Measurements from ENCODE around the gene MRTFA.

DNA sequence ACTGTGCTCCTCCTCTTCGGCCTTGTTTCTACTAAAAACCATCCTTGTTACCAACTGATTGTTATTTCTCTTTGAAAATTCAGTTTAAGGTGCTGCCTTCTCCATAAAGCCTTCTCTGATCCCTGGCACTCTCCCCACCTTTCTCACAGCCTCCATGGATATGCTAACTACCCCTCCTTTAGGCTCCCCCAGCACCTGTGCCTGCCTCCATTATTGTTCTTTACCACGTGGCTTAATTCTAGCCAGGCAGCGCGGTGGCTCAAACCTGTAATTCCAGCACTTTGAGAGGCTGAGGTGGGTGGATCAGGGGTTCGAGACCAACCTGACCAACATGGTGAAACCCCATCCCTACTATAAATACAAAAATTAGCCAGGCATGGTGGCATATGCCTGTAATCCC is 96.3 kb downstream of the MRTFA start:
- TF ChIP-seq, protein P1, sequence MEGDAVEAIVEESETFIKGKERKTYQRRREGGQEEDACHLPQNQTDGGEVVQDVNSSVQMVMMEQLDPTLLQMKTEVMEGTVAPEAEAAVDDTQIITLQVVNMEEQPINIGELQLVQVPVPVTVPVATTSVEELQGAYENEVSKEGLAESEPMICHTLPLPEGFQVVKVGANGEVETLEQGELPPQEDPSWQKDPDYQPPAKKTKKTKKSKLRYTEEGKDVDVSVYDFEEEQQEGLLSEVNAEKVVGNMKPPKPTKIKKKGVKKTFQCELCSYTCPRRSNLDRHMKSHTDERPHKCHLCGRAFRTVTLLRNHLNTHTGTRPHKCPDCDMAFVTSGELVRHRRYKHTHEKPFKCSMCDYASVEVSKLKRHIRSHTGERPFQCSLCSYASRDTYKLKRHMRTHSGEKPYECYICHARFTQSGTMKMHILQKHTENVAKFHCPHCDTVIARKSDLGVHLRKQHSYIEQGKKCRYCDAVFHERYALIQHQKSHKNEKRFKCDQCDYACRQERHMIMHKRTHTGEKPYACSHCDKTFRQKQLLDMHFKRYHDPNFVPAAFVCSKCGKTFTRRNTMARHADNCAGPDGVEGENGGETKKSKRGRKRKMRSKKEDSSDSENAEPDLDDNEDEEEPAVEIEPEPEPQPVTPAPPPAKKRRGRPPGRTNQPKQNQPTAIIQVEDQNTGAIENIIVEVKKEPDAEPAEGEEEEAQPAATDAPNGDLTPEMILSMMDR (CRISPR knock-in tag; IDR thresholded peaks at IDR 0.05): no peak
- TF ChIP-seq EP300 (IDR thresholded peaks at IDR 0.05; ENCODE audit: low read depth in 2 of 2, low read length in 2 of 2) (no peak), EP300 (CRISPR knock-in tag; IDR thresholded peaks at IDR 0.05; ENCODE audit: borderline replicate concordance) (no peak), ZNF552 (CRISPR knock-in tag; IDR thresholded peaks at IDR 0.05; ENCODE audit: borderline replicate concordance) (no peak), EZH2 (conservative IDR thresholded peaks at IDR 0.05; ENCODE audit: low read depth, low read length) (no peak), RAD21 (CRISPR knock-in tag; IDR thresholded peaks at IDR 0.05) (no peak), GABPA (IDR thresholded peaks at IDR 0.05; ENCODE audit: low read depth, low read length) (no peak), GABPA (CRISPR knock-in tag; IDR thresholded peaks at IDR 0.05; ENCODE audit: low read depth) (no peak), REPIN1 (CRISPR knock-in tag; IDR thresholded peaks at IDR 0.05; ENCODE audit: borderline replicate concordance, low read depth) (no peak), POLR2A (IDR thresholded peaks at IDR 0.05; ENCODE audit: insufficient read depth in 1 of 2, low read depth in 2 of 2, low read length in 2 of 2) (no peak), HDAC2 (CRISPR knock-in tag; IDR thresholded peaks at IDR 0.05) (no peak), NCOA2 (CRISPR knock-in tag; IDR thresholded peaks at IDR 0.05) (no peak)
- TF ChIP-seq, protein P2, sequence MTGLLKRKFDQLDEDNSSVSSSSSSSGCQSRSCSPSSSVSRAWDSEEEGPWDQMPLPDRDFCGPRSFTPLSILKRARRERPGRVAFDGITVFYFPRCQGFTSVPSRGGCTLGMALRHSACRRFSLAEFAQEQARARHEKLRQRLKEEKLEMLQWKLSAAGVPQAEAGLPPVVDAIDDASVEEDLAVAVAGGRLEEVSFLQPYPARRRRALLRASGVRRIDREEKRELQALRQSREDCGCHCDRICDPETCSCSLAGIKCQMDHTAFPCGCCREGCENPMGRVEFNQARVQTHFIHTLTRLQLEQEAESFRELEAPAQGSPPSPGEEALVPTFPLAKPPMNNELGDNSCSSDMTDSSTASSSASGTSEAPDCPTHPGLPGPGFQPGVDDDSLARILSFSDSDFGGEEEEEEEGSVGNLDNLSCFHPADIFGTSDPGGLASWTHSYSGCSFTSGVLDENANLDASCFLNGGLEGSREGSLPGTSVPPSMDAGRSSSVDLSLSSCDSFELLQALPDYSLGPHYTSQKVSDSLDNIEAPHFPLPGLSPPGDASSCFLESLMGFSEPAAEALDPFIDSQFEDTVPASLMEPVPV (CRISPR knock-in tag; IDR thresholded peaks at IDR 0.05): no peak
- TF ChIP-seq, protein P3, sequence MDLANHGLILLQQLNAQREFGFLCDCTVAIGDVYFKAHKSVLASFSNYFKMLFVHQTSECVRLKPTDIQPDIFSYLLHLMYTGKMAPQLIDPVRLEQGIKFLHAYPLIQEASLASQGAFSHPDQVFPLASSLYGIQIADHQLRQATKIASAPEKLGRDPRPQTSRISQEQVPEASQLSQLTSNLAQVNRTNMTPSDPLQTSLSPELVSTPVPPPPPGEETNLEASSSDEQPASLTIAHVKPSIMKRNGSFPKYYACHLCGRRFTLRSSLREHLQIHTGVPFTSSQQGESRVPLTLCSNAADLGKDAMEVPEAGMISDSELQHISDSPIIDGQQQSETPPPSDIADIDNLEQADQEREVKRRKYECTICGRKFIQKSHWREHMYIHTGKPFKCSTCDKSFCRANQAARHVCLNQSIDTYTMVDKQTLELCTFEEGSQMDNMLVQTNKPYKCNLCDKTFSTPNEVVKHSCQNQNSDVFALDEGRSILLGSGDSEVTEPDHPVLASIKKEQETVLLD (CRISPR knock-in tag; IDR thresholded peaks at IDR 0.05; ENCODE audit: low read depth): no peak
- TF ChIP-seq, protein P4, sequence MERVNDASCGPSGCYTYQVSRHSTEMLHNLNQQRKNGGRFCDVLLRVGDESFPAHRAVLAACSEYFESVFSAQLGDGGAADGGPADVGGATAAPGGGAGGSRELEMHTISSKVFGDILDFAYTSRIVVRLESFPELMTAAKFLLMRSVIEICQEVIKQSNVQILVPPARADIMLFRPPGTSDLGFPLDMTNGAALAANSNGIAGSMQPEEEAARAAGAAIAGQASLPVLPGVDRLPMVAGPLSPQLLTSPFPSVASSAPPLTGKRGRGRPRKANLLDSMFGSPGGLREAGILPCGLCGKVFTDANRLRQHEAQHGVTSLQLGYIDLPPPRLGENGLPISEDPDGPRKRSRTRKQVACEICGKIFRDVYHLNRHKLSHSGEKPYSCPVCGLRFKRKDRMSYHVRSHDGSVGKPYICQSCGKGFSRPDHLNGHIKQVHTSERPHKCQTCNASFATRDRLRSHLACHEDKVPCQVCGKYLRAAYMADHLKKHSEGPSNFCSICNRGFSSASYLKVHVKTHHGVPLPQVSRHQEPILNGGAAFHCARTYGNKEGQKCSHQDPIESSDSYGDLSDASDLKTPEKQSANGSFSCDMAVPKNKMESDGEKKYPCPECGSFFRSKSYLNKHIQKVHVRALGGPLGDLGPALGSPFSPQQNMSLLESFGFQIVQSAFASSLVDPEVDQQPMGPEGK (CRISPR knock-in tag; IDR thresholded peaks at IDR 0.05): no peak

All from HepG2 (cell line).